ENCODE results near the gene OR51B2.

- TF ChIP-seq CTCF (IDR thresholded peaks at IDR 0.05 in 8 of 11, conservative IDR thresholded peaks at IDR 0.05 in 3 of 11) (no peak), POLR2AphosphoS5 (IDR thresholded peaks at IDR 0.05) (no peak), POLR2A (IDR thresholded peaks at IDR 0.05) (no peak)
These were observed 41.5 kb downstream of the OR51B2 start for GRCh38 chr11:5282628-5283027.
